ENCODE results near the gene EPHB2.
"Not testable (repeated sequence)": the region's sequence is repeated elsewhere in the genome, so short reads cannot be mapped to it uniquely, and the experiment has no call there.

Gene EPHB2

DNA sequence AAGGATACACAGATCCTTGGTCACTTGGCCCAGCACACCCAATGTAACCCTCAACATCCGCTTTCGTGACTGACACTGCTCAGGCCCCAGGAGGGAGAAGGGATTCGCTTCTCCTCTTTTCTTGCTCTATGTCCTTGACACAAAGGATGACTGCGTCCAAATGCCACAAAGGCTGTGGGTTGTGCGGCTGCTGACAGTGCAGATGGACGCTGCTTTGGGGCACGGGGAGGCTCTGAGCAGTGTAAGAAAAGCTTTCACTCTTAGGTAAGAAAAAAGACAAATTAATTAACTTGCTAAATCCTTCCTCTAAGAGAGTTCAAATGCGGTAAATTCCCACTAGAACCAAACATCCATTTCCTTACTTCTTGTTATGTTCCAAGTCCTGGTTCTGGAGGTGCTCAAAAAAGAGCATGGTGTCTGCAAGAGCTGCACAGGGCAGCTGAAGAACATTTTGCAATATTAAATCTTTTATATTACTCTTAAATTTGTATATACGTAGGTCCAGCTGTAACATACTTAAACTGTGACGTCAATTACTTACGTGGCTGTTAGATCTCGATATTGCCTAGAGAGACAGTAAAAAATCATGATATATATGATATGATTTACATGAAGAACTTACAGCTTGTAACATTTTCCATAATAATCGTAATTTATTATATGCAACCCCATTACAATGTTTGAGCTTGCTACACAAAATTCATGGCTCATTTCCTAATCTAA is 19.4 kb upstream of the EPHB2 start:
- no peak for DNase-seq (ENCODE audit: low read depth, low spot score)

DNA sequence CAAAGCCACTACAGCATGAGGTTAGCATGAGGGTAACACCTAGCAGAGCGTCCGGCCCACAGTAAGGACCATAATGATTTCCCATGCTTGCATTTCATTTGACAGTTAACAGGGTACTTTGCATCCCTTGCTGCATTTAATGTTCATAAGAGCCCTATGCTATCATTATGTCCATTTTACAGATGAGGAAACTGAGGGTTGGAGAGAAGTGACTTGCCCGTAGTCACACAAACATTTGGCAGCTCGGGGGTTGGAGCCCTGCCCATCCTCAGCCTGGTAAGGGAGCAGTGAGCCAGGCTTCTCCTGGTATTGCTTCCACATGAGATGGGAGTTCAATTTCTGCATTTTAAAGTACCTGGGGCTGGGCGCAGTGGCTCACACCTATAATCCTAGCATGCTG is 16.5 kb upstream of the EPHB2 start:
- DNase-seq (ENCODE audit: low read depth, low spot score), result no peak

DNA sequence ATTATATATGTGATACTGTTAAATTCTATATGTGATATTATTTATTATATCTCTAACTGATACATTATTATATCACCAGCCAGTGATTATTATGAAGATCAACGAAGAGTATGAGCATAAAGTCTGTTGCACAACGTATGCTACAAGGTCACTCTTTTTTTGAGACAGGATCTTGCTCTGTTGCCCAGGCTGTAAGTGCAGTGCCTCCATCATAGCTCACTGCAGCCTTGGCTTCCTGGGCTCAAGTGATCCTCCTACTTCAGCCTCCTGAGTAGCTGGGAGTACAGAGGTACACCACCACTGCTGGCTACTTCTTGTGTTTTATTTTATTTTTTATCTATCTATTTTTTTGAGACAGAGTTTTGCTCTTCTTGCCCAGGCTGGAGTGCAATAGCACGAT is 14.0 kb upstream of the EPHB2 start:
- no peak for DNase-seq (ENCODE audit: low read depth, low spot score)

DNA sequence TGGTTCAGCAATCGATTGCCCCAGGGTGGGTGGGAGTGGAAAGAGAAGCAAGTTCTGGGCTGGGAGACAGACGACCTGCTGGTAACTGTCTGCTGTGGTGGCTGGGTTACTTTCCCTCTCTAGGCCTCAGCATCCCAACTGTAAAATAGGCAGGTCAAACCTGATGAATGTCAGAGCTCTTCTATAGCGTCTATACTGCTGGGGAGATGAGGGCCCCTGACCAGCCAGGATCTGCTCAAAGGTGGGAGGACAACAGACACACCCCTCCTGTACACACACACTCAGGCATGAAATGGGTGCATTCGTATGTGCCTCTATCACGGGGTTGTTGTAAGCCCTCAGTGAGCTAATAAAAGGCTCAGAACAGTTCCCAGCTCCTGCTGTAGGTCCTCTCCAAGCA is 12.7 kb upstream of the EPHB2 start:
- DNase-seq (ENCODE audit: low read depth, low spot score), result no peak

DNA sequence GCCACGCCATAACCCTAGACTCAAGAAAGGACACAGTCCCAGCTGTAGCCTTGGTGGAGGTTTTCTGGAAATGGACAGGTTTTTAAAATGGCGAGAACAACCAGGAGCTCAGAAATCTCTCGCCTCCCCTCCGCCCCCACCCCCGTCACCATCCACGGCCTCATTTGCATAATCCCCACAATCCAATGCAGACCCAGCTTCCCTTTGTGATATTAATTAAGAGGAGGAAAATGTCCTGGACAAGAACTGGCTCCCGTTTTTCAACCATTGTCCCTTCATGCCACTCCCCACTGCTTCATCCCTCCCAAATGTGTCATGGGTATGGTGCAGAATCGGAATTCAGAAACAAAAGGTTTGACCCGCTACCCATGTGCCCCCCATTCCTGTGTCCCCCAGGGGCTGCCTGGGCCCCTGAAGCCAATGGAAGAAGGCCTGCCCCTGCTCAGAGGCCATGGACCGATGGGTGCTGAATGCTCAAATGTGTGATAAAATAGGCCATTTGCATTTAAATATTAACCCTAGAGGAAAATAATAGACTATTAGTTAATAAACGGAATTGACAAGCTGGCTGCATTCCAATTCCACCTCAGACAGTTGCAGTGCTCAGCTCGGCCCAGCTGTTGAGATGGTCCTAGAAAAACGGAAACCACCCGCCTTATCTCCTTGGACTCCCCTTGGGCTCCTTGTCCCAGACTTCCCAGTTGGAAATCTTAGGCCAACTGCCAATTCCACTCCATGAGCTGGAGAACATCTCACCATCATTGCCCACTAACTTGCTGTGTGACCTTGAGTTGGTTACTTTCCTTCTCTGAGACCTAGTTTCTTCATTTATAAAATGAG is 10.7 kb upstream of the EPHB2 start:
- no peak for DNase-seq (ENCODE audit: low read depth, low spot score)

DNA sequence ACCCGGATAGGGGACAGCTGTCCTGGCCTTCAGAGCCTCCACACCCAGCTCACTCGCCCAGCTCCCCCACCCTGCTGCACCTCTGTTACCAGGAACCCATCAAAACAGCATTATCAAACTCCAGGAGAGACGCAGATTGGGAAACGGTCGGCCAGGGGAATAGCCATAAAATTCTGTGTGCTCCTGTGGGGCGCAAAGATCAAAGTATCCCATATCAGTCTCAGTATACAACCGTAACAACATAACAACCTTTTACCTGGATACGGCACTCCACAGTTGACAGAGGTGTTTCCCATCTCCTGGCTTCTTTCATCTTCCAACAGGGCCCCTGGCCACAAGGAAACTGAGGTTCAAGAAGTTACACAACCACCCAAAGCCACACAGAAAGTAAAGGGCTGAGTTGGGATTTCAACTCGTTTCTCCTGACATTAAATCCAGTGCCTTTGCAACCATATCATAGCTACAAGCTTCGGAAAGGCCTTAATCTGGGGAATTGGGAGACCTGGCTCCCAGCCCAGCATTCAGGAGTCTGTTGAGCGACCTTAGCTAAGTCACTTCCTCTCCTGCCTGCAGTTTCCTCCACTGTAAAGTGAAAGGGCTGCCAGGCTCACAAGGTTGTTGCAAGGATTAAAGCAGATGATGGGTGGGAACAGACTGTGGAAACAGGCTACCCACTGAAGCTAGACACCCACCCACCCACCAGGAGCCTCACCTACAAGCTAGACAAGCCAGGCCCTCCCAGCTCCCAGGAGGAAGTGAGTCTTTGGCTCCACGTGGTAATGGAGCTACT is 8.1 kb upstream of the EPHB2 start:
- DNase-seq (ENCODE audit: low read depth, low spot score), result no peak

DNA sequence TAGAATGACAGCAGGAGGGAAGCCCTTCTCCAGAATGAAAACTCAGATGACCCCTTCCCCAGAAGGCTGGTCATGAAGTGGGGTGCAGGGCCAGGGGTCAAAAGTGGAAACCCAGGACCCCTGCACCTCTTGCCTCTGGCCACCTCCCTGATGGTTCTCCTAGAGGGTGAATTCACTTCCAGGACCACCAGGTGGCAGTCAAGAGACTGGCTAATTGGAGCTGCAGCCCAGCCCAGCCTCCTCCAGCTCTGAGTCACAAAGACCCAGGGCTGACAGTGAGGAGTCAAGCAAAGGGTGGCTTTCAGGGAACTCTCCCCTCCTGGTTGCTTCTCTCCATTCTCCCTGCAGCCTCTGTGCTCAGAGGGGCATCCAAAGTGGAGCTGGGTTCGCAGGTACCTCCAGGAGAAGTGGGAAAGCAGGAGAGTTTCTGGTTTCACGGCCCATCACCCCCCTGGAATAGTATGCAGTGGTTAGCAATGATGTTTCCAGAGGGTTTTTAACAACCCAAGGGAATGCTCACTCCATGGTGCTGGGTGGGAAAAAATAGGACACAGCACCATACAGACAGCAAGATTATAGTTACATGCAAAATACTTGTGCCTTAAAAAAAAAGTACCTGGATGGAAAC is 6.1 kb upstream of the EPHB2 start:
- peak; percentile 67 for DNase-seq (ENCODE audit: low read depth, low spot score)

DNA sequence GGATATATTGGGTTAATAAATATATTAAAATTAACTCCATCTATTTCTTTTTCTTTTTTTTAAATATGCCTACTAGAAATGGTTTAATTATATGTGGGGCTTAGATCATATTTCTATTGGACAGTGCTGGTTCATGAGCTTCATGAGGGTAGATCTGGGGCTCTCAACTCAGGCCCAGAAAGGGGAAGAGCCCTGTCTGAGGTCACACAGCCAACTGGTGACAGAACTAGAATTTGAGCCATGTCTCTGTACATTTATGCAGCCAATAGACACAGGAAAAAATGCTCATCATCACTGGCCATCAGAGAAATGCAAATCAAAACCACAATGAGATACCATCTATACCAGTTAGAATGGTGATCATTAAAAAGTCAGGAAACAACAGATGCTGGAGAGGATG is 5.1 kb upstream of the EPHB2 start:
- no peak for DNase-seq (ENCODE audit: low read depth, low spot score)

DNA sequence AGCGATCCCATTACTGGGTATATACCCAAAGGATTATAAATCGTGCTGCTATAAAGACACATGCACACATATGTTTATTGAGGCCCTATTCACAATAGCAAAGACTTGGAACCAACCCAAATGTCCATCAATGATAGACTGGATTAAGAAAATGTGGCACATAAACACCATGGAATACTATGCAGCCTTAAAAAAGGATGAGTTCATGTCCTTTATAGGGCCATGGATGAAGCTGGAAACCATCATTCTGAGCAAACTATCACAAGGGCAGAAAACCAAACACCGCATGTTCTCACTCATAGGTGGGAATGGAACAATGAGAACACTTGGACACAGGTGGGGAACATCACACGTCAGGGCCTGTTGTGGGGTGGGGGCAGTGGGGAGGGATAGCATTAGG is 4.5 kb upstream of the EPHB2 start:
- not testable (repeated sequence) for DNase-seq (ENCODE audit: low read depth, low spot score)

DNA sequence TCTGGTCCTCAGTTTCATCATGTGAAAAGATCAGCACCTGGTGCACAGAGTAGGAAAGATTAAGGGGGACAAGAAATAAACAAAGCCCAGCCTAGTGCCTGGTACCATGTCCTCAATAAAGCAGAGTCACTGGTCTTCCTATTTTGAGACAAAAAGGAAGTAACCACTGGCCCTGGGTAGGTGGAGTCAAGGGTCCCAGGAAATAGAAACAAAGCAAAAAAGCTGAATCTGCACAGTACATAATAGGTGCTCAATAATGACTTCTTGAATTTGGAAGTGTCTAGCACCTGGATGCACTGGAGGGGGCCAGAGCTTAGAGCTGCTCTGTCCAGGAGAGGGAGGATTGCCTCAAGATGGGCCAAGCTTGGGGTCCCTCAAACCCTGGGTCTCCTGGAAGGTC is 1.9 kb upstream of the EPHB2 start:
- DNase-seq (ENCODE audit: low read depth, low spot score), result no peak

DNA sequence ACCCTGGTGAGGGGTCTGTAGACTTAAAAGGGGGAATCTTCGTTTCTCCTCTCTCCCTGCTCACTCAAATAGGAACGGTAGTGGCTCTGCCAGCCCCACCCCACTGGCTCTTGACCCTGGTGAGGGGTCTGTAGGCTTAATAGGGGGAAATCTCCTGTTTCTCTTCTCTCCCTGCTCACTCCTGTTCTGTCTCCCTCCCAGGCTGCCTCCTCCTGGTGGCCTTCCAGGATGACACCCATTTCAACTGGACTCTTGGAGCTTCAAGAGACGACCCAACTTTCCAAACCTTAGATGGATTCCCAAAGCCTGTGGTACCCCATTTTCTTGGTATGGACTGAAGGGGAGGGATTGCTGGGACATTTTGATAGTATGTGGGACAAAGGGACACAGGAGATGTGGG is 1.4 kb upstream of the EPHB2 start:
- DNase-seq (ENCODE audit: low read depth, low spot score), result no peak

DNA sequence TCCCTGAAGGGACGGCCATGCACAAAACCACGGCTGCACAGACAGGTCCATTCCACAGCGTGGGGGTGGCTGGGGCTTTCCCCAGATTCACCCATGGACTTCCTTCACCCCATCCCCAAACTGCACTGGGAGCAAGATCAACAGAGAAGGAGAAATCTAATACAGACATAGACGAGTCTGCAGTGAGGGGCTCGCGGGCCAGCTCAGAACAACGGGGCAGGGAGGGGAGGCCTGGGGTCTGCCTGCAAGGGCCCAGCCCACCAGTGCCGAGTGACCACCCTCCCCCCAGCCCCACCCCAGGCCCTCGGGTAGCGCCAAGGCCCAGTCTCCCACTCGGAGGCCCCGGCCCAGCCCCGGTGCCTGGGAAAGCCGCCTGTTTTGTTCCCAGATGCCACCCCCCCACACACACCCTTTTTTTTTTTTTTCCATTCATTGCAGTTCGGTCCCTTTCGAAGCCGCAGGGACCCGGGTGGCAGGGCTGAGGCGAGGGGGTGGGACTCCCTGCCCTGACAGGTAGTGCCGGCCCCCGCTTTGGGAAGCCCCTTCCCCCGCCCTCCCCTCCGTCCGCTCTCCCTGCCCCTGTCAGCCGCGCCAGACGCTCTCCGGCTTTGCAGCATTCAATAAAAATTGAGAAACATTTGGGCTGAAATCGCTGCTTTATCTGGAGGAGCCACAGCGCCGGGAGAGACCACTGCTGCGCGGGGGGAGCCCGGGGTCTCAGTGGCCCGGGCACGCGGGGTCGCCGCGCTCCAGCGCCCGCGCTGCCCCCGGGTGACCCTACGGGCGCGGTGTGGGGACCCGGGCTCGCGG is 543 bp upstream of the EPHB2 start:
- no peak for DNase-seq (ENCODE audit: low read depth, low spot score)

DNA sequence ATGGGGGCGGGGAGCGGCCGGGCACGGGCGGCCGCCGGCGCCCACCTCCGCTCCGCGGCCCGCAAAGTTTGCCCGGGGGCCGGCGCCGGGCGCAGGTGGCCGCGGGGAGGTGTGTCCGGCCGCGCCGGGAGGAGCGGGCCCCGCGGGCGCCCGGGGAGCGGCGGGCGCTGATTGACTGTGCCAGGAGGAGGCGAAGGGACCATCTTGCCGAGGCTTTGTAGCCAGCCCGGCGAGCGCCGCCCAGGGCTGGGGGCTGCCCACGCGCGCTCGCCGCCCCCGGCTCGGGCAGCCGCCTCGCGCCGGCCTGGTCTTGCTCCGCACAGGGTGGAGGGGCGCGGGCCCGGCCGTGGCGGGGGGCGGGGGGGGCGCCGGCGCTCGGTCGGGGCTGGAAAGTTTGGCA is 432 bp downstream of the EPHB2 start:
- no peak for DNase-seq (ENCODE audit: low read depth, low spot score)

DNA sequence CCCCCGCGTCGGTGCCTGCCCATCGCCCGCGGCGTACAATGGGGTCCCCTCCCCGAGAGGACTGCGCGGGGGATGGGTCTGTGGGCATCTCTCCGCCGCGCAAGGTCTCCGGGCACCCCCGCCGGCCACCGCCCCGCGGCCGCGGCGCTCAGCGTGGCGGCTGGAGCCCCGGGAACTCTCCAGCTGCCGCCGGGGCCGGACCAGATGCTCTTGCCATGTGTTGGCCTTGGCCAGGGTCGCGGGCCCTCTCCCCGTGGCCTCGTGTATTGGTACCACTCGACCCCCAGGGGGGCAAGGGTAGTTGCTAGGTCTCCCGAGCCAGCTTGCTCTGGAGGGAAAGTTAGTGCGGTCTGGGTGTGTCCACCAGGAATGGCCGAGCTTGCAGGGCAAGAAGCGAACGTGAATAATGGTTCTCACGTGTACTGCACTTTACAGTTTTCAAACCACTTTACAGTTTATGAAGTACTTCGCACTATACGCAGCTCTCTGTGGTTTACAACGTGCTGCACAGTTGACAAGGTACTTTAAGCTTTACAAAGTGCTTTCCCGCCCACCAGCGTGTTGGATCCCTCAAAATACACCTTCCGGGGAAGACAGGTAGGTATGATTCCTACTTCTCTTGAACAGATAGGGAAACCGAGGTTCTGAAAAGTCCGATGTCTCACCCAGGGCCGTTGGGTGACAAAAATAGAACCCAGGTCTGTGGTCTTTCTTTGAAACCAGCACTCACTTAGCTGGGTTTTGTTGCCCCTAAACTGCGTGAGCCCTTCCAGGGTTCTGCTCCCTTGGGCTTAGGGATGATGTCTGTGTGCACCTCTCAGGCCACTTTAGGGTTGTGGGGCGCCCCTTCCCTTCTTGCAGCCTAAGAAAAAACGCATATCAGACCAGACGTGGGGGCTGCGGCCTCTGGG is 1.2 kb downstream of the EPHB2 start:
- no peak for DNase-seq (ENCODE audit: low read depth, low spot score)

DNA sequence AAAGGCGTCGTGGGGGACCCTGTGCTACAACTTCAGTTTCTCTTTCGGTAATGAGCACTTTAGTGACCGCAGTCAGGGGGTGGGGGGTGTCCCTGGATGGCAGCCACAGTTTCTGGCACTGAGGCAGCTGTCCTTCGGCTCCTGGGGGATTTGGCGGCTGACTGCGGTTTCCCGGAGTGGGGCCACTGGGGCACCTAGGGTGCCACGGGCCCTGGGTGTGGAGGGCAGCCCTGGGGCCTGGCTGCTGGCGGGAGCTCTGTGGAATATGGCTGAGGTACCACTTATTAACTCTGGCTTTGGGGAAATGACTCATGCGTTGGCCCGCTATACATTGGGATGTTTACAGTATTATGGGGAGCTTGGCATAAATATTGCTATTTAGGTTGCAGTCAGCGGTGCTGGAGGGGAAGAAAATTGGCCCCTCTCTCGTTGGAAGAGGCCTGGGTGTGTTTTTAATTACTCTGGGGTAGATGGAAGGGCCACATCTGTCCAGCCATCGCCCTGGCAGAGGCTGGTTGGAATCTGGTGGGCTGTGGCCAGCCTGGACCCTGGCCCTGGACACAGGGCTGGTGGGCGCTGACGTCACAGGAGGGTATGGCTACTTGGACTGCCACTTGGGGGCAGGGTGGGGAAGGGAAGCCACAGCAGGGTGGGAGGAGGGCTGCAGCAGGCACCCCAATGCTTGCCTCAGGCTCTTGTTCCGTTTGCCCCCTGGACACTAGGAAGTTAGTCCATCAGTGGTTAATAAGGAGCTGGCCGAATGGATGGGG is 2.0 kb downstream of the EPHB2 start:
- DNase-seq (ENCODE audit: low read depth, low spot score), result no peak

DNA sequence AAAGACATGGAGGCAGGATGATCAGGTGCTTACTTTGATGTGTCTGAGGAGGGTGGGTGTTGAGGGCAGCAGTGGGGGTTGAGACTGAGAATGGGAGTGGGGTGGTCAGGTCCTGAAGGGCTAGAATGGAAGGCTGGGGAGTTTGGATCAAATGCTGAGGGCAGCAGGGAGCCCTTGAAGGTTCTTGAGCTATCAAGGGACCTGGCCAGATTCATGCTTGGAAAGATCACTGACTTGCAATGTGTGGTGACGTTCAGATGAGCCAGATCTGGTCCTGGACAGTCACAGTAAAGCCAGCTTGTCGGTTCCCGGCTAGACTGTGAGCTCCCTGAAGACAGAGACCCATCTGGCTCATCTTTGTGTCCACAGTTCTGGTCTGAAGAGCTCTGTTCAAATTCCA is 3.8 kb downstream of the EPHB2 start:
- DNase-seq (ENCODE audit: low read depth, low spot score), result no peak

DNA sequence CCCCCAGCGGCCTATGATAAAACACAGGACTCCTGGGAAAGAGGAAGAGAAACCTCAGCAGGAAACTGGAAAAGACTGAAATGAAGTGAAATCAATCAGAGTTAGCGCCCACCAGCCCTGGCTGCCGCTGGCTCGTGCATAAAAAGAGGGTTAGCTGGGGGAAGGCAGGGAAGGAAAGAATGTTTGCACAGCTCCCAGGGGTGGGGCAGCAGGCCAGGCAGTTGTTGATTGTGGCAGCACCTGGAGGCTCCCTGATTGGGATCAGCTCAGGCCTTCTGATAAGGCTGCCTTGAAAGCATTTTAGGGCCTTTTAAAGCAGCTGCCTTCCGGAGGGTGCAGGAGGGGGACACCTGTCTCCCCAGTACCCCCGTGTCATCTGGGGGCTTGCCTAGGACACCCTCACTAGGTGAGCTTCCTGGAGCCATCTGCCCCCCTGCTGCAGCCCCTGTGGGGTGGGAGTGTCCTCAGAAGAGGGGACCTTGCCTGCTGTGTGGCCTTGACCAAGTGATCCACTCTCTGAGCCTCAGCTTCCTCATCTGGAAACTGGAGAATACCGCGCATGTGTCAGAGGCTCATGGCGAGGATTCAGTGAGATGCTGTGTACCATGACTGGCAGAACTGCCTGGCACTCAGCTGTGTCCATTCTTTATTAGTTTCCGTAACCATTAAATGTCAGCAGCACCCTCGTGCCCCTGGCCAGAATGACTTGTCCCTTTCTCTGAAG is 6.6 kb downstream of the EPHB2 start:
- no peak for DNase-seq (ENCODE audit: low read depth, low spot score)

DNA sequence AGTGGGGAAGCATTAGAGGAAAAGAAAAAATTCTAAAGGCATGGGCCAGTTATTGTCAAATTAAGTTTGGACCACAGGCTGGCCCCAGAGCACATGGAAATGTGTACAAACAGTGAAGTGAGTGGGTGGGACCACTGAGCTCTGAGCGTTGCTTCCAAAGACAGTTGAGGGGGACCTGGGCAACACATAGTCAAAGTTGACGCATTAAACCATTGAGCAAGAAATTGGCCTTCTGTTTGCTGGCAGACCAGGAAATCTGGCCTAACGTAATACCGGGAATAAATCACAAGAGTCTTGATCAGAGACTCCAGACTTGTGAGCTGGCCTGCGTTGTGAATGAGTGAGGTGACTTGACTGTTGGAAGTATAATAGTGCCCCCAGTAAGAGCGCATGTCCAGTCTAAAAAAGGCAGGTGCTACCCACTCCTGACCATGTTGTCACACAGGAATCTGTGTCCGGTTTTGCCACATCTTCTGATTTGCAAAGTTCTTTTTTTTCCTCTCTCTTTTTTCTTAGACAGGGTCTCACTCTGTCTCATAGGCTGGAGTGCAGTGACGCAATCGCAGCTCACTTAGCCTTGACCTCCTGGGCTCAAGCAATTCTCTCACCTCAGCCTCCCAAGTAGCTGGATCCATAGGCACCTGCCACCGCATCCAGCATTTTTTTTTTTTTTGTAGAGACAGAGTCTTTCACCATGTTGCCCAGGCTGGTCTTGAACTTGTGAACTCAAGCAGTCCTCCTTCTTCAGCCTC is 10.7 kb downstream of the EPHB2 start:
- no peak for DNase-seq (ENCODE audit: low read depth, low spot score)
